Measurements from ENCODE around the gene RUSF1.
"Not testable (repeated sequence)": the region's sequence is repeated elsewhere in the genome, so short reads cannot be mapped to it uniquely, and the experiment has no call there.

The RUSF1 gene

DNA sequence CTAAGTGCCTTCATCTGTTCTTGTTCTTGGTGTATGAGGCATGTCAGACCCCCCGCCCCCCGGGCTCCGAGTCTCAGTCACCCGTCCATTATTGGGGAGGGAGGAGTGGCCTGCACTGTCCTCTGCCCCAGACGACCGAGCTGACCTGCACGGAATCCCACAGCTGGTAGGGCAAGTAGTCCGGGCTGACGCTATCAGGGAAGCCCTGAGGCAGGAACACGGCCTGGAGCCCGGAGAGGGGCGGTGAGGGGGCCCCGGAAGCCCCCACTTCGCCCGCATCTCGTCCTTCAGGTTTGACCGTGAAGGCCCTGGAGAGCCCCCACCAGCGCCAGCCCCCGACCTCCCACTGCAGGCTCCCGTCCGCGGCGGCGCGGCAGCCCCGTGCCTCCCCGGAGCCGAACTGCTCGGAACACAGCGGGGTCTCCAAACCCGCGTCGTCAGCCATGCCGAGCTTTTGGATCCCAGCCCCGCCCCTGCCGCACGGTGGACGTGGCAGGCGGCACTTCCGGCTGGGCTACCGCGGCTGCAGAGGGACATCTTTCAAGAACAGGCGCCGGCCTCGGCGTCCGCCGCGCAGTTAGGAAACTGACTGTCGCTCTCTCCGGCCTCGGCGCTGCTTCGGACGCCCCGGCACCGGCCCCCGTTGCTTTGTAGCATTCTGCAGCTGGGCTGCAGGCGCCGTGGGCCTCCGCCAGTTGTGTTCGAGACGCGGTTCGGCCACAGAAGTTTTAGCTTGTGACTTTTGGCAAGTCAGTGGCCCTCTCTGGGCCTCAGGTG, at the start of gene RUSF1:
Gene RUSF1, minus strand, starts transcription at position 463 of the 777 bp plus-strand sequence. Its CDS starts 18 bp downstream, at position 445.
- no peak for DNase-seq

DNA sequence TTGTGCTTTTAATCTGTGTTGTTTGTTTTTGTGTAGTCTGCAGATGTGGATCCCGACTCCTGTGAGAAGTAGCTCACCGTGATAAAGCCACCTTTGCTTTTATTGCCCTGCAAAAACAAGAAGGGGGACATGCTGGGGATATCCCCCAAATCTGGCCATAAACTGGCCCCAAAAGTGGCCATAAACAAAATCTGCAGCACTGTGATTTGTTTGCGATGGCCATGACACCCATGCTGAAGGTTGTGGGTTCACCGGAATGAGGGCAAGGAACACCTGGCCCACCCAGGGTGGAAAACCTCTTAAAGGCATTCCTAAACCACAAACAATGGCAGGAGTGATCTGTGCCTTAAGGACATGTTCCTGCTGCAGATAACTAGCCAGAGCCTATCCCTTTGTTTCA, 34.6 kb upstream of the RUSF1 start:
- DNase-seq, result no peak

DNA sequence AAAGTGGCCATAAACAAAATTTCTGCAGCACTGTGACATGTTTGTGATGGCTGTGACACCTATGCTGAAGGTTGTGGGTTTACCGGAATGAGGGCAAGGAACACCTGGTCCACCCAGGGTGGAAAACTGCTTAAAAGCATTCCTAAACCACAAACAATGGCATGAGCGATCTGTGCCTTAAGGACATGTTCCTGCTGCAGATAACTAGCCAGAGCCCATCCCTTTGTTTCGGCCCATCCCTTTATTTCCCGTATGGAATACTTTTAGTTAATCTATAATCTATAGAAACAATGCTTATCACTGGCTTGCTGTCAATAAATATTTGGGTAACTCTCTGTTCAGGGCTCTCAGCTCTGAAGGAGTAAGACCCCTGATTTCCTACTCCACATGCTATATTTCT, 31.6 kb upstream of the RUSF1 start:
- not testable (repeated sequence) for DNase-seq

DNA sequence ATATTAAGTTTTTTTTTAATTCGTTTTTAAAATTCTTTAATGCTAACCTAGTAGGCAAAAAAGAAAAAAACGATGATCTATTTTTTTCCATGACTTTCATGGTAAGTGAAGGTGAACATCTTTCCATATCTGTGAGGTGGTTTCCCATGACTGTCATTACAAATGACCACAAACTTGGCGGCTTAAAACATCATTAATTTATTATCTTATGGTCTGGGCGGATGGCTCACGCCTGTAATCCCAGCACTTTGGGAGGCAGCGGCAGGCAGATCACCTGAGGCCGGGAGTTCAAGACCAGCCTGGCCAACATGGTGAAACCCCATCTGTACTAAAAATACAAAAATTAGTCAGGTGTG, 30.0 kb upstream of the RUSF1 start:
- DNase-seq, result not testable (repeated sequence)

DNA sequence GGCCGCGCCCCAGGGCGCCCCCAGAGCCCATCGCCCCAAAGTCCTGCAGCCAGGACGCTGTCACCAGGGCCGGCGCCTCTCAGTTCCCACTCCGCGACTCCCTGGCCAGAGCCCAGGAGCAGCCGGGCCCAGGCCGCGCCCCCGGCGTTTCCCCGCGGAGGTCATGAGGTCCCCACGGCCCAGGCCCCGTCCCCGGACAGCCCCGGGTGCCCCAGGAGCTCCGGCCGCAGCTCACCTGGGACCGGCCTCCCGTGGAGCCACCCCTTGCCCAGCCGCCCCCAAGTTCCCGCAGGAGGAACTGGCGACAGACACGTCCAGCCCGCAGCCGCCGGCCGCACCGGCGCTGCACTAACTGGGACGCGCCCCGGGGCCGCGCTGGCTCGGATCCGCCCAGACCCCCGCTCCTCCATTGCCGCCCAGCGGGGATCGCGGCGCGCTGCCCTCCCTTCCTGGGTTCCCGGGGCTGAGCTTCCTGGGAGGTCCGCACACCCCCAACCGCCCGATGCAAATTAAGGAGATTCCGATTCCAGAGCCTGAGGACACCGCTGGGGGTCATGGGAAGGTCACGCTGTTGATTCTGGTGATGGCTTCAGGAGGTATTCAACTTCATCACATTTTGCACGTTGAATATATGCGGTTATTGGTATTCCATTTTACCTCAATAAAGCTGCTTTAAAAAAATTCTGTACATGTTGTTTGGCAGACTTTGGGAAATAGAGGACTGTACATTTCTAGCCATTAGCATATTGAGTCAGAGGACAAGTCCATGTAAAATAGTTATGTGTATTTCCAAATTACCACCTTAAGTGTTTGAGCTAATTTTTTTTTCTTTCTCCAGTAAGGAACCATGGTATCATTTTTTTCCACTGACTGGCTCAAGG, 29.4 kb upstream of the RUSF1 start:
- DNase-seq, result no peak

DNA sequence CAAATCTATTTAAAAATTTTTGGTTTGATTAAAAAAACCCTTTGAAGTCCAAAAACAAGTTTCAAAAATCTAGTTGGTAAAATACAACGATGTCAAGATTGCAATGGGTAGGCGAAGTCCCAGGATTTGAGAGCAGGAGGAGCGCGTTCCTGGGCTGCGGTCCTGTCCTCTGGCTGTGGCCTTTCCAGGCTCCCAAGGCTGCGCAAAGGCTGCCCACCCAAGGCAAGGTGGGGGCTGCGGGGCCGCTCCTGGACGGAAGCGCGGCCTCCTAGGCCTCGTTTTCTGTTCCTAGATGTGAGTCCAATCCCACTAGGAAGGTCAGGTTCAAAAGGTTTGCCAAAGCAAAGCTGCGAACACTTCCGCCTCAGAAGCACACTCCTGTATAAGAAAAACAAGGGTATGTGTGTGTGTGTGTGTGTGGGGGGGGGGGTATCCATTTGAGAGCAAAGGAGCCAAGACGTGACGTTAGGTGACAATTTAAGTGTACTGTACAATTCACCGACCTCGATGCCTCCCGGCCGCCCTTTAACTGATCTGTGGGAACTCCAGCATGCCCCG, 28.7 kb upstream of the RUSF1 start:
- DNase-seq, result no peak

DNA sequence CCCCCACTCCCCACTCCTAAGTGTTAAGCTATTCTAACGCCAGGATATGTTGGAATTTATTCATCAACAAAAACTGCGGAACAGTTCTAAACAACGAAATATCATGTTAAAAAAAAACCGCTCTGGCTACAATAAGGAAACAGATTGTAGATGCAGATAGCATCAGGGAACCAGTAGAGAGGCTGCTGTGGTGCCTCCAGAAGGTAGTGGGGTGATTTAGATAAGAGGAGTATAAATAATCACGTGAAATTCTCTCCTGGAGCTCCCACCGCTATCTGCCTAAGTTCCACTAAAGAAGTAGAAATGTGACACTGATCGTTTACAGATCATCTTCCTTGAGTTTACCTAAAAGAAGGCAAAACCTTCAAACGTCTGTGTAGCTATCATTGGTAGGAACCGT, 27.5 kb upstream of the RUSF1 start:
- no peak for DNase-seq

DNA sequence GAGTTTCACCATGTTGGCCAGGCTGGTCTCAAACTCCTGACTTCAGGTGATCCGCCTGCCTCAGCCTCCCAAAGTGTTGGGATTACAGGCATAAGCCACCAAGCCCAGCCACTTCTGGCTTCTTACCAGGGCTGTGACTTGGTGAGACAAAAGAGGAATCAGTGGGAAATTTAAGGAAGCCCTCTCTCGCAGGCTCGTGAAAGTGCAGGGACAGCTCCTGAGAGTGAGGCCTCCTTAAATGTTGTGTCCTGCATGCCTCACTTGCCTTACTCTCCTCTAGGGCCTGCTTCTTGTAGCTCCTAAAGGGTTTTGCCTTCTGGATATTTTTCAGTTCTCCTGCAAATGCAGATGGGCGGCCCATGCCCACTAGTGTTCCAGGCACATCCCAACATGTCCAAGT, 24.7 kb upstream of the RUSF1 start:
- no peak for DNase-seq

DNA sequence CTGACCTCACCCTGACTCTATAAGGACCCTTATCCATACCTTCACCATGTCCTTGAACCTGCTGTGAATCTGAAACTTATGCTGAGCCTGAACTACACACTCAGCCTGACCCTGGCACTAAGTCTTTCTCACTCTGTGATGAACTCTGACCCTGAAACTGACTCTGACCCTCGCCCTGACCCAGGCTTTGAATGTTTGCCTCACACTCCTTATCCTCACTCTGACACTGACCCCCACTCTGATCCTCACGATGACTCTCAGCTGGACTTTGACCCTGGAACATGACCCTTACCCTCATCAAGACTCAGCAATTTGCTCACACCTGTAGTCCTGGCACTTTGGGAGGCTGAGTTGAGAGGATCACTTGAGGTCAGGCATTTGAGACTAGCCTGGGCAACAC, 23.9 kb upstream of the RUSF1 start:
- DNase-seq, result no peak

DNA sequence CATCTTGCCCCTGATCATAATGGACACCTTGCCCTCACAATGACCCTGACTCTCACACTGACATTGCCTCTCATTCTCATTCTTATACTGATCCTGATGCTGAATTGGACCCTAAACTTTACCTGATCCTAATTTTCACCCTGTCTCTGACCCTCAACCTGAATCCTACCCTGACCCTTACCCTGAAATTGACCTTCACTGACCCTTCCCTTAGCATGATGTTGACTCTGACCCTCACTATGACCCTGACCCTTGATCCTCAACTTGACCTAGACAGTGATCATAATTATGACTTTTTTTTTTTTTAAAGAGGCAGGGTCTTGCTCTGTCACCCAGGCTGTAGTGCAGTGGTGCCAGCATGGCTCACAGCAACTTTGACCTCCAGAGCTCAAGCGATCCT, 22.9 kb upstream of the RUSF1 start:
- DNase-seq, result no peak

DNA sequence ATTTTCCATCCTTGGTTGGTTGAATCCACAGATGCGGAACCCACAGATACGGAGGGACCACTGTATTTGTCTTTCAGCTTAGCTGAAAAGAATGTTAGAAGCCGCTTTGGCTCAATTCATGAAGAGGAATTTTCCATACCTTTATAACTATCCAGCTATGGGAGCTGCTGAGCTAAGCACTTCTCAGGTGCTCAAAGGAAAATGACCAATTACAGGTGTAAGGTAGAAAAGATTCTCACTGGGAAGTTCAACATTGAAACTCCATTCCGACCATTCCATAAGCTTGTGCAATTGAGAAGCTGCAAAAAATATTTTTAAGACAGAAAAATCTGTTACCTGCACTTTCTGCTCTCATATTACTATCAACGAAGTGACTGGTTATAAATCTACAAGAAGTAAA, 22.2 kb upstream of the RUSF1 start:
- DNase-seq, result no peak

DNA sequence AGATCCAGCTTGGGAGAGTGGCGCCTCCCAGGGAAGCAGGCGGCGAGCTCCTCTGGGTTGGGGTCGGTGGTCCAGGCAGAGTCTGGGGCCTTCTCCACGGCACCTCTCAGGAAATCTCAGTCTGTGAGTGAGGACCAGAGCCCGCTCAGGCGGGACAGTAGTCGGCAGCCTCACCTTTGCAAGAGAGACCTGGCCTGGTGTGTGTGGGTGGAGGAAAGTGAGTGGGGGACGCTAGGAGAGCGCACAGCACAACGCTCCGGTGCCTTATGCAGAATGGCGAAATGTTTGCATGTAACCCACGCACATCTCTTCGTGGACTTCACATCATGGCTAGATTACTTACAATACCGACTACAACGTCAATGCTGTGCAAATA, 21.7 kb upstream of the RUSF1 start:
- no peak for DNase-seq

DNA sequence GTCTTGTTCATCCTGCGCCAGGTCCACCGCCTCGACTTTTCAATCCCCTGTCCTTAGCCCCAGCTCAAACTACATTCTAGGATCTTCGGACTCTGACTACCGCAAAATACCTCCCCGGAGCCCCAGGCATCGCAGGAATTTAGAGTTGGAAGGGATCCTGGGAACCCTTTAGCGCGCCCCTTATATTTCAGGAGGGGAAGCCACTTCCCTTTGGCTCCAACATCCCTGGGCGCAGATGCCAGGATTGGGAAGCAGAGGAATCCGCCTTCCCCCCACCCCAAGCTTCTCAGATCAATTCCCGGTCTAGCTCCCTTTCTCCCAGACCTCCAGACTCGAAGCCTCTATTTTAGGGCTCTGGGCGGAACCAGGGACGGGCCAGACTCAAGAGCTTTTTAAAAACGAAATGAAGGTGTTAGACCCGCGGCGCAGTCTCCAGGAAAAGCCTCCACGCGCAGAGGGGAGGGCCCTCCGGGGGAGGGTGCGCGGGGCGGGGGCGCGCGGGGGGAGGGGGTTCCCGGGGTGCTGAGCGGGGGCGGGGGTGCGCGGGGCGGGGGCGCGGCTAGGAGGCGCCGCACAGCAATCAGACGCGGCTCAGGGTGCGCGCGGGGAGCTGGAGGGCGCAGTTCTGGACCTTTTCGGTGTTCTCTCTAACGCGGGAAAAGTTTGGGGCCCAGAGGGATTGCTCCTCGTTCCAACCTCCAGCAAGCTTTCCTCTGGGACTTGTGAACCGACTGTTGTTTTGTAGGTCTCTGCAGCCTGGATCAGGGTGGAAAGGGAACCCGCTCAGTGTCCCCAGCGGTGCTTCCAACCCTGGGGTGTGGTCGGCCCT, 21.1 kb upstream of the RUSF1 start:
- DNase-seq, result no peak

DNA sequence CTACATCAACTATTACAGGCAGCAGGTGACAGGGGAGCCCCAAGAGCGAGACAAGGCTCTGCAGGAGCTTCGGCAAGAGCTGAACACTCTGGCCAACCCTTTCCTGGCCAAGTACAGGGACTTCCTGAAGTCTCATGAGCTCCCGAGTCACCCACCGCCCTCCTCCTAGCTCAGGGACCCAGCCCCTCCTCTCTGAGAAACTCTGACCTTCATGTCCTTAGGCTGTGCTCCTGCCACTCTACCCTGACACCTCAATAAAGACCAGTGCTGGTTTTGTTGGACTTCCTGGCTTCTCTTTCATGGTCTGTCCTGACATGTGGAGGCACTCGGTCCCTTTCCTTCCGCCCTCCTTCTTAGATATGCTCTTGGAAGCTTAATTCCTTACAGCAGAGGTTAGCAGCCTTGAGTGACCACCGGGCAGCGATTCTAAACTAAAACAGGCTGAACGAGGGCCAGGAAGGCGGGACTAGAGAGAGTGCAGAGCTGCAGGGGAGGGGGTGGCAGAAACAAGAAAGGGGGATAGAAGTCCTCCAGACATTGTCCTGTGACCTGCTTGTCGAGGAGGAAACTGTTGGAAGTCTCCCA, 20.4 kb upstream of the RUSF1 start:
- DNase-seq, result no peak

DNA sequence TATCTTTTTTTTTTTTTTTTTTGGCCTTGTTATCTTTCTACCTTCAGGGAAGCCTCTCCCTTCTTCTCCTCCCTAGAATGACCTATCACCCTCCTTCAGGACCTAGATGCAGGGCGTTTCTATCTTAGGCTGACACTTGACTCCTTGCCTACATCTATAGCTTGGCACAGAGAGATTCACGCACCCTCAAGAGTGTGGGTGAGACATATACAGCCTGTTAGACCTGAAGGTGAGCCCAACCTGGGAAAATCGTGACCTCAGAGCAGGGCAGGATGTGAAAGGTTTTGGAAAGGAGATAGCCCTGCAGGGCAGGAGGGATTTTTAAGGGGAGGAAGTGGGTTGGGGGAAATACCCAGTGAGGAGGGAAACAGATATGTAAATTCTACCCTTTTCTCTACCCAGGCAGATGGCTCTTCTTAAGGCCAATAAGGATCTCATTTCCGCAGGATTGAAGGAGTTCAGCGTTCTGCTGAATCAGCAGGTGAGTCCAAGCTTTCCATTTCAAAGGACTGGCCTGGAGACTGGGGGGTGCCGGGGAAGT, 19.6 kb upstream of the RUSF1 start, which contains the start of gene AHSP:
Gene AHSP, plus strand, starts transcription at position 167 of the 541 bp plus-strand sequence. Its CDS starts 240 bp downstream, at position 407.
- DNase-seq, result no peak

DNA sequence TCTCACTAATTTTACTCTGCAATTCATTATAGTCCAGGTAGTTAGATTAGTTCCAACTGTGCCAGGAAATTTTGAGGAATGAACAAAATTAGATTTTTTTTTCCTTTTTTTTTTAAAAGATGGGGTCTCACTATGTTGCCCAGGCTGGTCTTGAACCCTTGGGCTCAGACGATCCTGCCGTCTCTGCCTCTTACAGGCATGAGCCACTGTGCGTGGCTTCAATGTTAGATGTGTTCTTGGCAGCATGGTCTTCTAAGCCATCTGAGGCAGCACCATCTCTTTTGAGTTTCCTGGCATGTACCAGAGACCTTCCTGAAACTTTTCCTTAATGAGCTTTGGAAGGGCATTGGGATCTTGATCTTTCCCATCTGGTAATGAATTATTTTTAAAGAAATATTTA, 16.9 kb upstream of the RUSF1 start:
- DNase-seq, result no peak

DNA sequence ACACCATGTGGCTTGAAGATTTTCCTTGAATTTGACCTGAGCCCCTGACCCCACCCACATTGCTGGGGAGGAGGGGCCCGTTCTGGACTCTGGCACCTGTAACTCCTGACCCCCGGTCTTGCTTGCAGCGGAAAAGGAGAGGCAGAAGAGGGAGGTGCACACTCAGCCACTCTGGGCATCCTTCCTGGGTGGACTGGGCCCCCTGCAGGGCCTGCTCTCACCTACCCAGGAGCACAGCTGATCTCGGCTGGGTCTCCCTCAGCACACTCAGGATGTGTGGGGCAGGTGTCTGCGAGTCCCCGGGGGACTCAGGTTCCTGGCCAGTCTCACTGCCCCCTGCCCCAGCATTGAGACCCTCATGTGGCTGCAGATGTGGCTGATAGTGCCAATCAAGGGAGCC, 15.6 kb upstream of the RUSF1 start:
- DNase-seq, result not testable (repeated sequence)

DNA sequence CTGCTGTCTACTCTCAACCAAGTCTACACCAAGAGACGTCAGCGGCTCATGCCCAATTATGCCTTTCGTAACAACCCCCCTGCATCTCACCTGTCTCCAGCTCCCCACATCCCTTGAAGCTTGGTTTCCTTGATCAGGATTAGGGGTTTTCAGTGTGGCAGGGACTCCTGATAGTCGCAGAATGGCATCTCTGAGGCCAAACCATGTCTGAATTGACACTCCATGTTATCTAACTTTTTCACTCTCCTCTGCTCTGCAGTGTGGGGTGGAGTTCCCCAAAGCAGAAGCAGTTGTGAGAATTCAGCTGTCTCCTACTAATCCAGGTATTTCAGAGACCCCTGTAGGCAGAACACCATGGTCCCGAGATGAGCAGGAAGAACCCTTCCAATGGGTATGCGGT, 13.9 kb upstream of the RUSF1 start:
- DNase-seq, result no peak

DNA sequence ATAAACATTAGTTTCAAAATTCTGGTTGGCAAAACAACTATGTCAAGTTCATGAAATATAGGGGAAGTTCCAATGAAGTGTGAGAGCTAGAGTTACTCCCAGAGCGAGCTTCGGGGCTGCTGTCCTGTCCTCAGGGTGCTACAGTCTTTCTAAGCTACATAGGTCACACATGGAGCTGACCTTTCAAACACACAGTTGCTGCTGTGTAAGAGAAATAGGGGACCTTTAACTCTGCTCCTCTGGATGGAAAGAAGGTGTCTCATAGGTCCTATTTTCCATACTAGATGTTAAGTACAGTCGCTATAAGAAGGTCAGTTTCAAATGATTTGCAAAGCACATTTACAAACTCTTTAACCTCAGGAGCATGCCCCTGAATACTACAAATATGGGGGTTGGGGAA, 13.2 kb upstream of the RUSF1 start:
- DNase-seq, result no peak

DNA sequence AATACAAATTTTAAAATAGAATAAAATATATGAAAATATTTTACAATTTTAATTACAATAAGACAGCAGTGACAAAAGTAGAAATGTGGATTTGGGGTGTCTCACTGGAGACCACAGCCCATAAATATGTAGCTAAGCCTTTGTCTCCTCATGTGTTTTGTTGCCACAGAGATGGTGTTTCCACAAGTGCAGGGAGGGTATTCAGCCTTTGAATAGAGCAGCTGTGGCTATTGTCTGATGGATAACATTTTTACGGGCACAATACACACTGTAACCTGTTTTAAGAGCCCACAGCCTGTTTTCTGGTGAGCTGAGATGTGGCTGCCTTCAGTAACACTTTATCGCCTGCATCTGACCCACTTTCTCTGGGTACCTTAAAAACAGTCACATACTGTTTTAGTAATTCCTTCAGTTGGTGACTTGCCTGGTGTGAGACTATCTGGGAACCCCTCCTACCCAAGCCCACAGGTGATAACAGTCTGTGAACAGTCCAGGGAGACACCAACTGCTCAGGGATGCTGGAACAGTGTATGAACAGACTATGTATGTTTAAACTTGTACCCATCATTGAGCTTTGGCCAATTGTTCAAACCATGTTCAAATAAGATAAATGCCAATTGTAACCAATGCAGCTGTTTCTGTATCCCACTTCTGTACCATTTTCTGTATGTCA, 11.7 kb upstream of the RUSF1 start:
- DNase-seq, result no peak

DNA sequence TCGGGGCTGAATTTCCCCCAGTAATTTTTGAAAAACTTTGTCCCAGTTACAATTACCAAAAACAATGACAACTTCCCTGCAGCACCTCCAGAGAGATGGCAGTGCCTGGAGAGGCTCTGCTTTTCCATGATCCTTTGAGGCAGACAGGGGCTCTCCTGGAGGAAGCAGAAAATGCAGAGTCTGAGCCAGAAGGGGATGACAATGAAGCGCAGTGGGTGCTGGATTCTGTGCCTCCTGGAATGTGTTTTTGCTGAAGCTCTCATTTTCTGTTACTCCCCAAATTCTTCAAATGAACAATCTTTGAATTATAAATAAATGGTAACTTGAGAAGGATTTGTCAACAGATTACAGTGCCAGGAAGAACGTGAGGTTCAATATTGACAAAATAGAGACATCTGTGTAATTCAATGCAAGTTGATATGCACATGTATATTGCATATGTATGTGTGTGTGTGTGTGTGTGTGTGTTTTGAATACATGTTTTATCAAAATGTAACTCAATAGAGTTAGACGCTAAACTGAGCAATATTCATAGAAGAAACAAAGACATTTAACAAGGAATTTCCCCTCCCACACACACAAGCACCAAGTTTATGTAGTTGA, 9.7 kb upstream of the RUSF1 start:
- no peak for DNase-seq
